Neuronal stem cell (in vitro differentiated cells): ENCODE measurements around the gene ABCD1.

ENCODE experiments used
- DNase-seq: peaks from one replicate; pipeline ENCODE4 v3.0.0-alpha.2; 2013; ENCODE audit warnings: low spot score
- H2AFZ ChIP-seq: one replicate; pipeline ENCODE4 v1.6.1; 2013; ENCODE audit warnings: mild to moderate bottlenecking, low read length, inconsistent platforms
- H2AK5ac ChIP-seq: 2 replicates; pipeline ENCODE4 v1.6.1; 2013; ENCODE audit warnings: low read depth, mild to moderate bottlenecking, inconsistent platforms, low read length, moderate library complexity, mixed read lengths
- H2BK120ac ChIP-seq: 2 replicates; pipeline ENCODE4 v1.6.1; 2013; ENCODE audit warnings: low read depth, mild to moderate bottlenecking, inconsistent platforms, low read length, moderate library complexity, mixed read lengths
- H2BK12ac ChIP-seq: one replicate; pipeline ENCODE4 v1.6.1; 2013; ENCODE audit warnings: low read length, inconsistent platforms
- H2BK15ac ChIP-seq: 2 replicates; pipeline ENCODE4 v1.6.1; 2013; ENCODE audit warnings: mild to moderate bottlenecking, low read length, inconsistent platforms, mixed read lengths
- H2BK5ac ChIP-seq: one replicate; pipeline ENCODE4 v1.6.1; 2013; ENCODE audit warnings: inconsistent platforms, mild to moderate bottlenecking, low read length, moderate library complexity
- H3K14ac ChIP-seq: one replicate; pipeline ENCODE4 v1.6.1; 2013; ENCODE audit warnings: low read length, inconsistent platforms
- H3K18ac ChIP-seq: 2 replicates; pipeline ENCODE4 v1.6.1; 2013; ENCODE audit warnings: low read length, inconsistent platforms
- H3K23ac ChIP-seq: 2 replicates; pipeline ENCODE4 v1.6.1; 2013; ENCODE audit warnings: low read depth, mild to moderate bottlenecking, mixed read lengths, low read length, inconsistent platforms; ENCODE audit not compliant: poor library complexity
- H3K27ac ChIP-seq: replicated peaks from 3 replicates; pipeline ENCODE4 v1.5.1; 2013; ENCODE audit warnings: low read length, inconsistent platforms
- H3K27me3 ChIP-seq, 3 experiments: 2 replicates each; pipeline ENCODE4 v1.6.1; 2013; ENCODE audit warnings: low read length in 3 of 3, mild to moderate bottlenecking in 2 of 3, inconsistent platforms in 1 of 3, low read depth in 1 of 3, mixed read lengths in 1 of 3, moderate library complexity in 1 of 3; ENCODE audit not compliant: control insufficient read depth in 3 of 3, insufficient read depth in 3 of 3
- H3K36me3 ChIP-seq, 2 donors: replicated peaks in 1 of 2; 2 replicates each; pipeline ENCODE4 v1.6.1; 2013; ENCODE audit warnings: low read length in 2 of 2; ENCODE audit not compliant: control insufficient read depth in 2 of 2, insufficient read depth in 2 of 2
- H3K4ac ChIP-seq: 2 replicates; pipeline ENCODE4 v1.6.1; 2013; ENCODE audit warnings: inconsistent platforms, mild to moderate bottlenecking, low read length, moderate library complexity
- H3K4me1 ChIP-seq, 2 donors: 1 replicate in 1 of 2; 2 replicates in 1 of 2; pipeline ENCODE4 v1.6.1; 2013; ENCODE audit warnings: low read length in 2 of 2, low read depth in 1 of 2; ENCODE audit not compliant: control insufficient read depth in 2 of 2, insufficient read depth in 1 of 2
- H3K4me2 ChIP-seq: one replicate; pipeline ENCODE4 v1.6.1; 2013; ENCODE audit warnings: mild to moderate bottlenecking, low read length, inconsistent platforms; ENCODE audit not compliant: insufficient read depth, poor library complexity, severe bottlenecking
- H3K4me3 ChIP-seq, 2 donors: 2 replicates each; pipeline ENCODE4 v1.5.1; 2013; ENCODE audit warnings: low read length in 2 of 2, mild to moderate bottlenecking in 2 of 2, inconsistent platforms in 1 of 2, moderate library complexity in 1 of 2
- H3K79me1 ChIP-seq: one replicate; pipeline ENCODE4 v1.6.1; 2013; ENCODE audit warnings: low read depth, mild to moderate bottlenecking, inconsistent platforms, low read length, moderate library complexity
- H3K9ac ChIP-seq: one replicate; pipeline ENCODE4 v1.6.1; 2013; ENCODE audit warnings: mild to moderate bottlenecking, low read depth, low read length, inconsistent platforms; ENCODE audit not compliant: poor library complexity
- H3K9me3 ChIP-seq, 2 donors: replicated peaks in 1 of 2; 2 replicates each; pipeline versions ENCODE3 to v1.6.1; 2013; ENCODE audit warnings: low read length in 2 of 2, mild to moderate bottlenecking in 2 of 2, inconsistent platforms in 1 of 2, low read depth in 1 of 2, mixed read lengths in 1 of 2, moderate library complexity in 1 of 2; ENCODE audit not compliant: control insufficient read depth in 2 of 2, insufficient read depth in 1 of 2
- H4K8ac ChIP-seq: one replicate; pipeline ENCODE4 v1.6.1; 2013; ENCODE audit warnings: low read depth, mild to moderate bottlenecking, inconsistent platforms, low read length, moderate library complexity
- H4K91ac ChIP-seq: one replicate; pipeline ENCODE4 v1.6.1; 2013; ENCODE audit warnings: low read length, low read depth, mild to moderate bottlenecking, inconsistent platforms; ENCODE audit not compliant: poor library complexity
- whole genome bisulfite sequencing, 2 donors: extraction: QIAGEN DNeasy Blood & Tissue Kit; methylation state at CpG; one replicate each; pipeline ENCODE4 v1.1.7; 2013; ENCODE audit warnings: missing lambda C conversion rate in 2 of 2, mixed read lengths in 1 of 2; ENCODE audit not compliant: insufficient read length in 2 of 2, insufficient replicate concordance in 1 of 2; ENCODE audit errors: extremely low coverage in 2 of 2; 5-methylcytosine and 5-hydroxymethylcytosine counted together

ABCD1 gene

DNA sequence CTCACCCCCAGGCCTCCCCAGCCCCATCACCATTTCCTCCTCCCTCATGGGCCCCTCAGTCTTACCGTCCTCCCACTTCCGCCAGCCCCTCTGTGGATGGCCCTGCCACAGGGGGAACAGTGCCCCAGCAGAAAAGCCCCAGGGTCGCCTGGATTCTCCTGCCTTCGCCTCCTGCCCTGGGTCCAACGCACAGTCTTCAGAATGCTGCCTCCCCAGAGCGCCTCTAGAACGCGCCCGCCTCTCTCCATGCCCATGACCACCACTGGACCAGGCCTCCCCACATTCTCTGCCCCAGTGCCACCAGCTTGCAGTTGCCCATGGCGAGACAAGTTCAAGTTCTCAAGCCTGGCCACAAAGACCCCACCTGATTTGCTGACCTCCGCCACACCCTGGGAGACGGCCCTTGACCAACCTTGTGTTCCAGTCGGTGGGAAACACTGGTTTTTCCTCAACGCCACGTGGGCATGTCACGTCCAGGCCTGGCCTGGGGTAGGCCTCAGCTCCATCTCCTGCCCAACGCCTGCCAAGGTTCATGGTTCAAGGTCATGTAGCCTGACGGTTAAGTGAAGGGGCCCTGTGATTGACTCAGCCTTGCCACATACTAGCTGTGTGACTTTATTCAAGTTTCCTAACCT, 38.8 kb downstream of the ABCD1 start:
- DNase-seq, result no peak
- H3K79me1 ChIP-seq, result no peaks in the 10 kb centered on the region
- peak overlapping the region; percentile 48 for H3K18ac ChIP-seq
- no peak overlapping the region for H3K9ac ChIP-seq
- no peak overlapping the region for H2BK120ac ChIP-seq
- no peak overlapping the region for H4K91ac ChIP-seq
- H3K4me3 ChIP-seq, result no peak overlapping the region
- H3K27ac ChIP-seq, result no peak overlapping the region
- H2BK15ac ChIP-seq, result no peak overlapping the region
- no peak overlapping the region for H3K4ac ChIP-seq
- H2AFZ ChIP-seq, result no peak overlapping the region
- H3K9me3 ChIP-seq, result no peaks in the 10 kb centered on the region
- no peak overlapping the region for H3K4me2 ChIP-seq
- H2AK5ac ChIP-seq, result no peak overlapping the region
- H2BK5ac ChIP-seq, result no peak overlapping the region
- H3K14ac ChIP-seq, result no peak overlapping the region
- no CpG with 5 or more reads among the region's 18 CpGs for WGBS, 2 donors
- H2BK12ac ChIP-seq, result peak overlapping the region; percentile 41
- H3K27me3 ChIP-seq, result no peaks in the 10 kb centered on the region
- no peaks in the 10 kb centered on the region for H3K36me3 ChIP-seq
- H3K23ac ChIP-seq, result no peak overlapping the region
- H3K4me1 ChIP-seq, result peaks cover 9 to 17% of the 10 kb centered on the region in 2 donors
- no peak overlapping the region for H4K8ac ChIP-seq

DNA sequence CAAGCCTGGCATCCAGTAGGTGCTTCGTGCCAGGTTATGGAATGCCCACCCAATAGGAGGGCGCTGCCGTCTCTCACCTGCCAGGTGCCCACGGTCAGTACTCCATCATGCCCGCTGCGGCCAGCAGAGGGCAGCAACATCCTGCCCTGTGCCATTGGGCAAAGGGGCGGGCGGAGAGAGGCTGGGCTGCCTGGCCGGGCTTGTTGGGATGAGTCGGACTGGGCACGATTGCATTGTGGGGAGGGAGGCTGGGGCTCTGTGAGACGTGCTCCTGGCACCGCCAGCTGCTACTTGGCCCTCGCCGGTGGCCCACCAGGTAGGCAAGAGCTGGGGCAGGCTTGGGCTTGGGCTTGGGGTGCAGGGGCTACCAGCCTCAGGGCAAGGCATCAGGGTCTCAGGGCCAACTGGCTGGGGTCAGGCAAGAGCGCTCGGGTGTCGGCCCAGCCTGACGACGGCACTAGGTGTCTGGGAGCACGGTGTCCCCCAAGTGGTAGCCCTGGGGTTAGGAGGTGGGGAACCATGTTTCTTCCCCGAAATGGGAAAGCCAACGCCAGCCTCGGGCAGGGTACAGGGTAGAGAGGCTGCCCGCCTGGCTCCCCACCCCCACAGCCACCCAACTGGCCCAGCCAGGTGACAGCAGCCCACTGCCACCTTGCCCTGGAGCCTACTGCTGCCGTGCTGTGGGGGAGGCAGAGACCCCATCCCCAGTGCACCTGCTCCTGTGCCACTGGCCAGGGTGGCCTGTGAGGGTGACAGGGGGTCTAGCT, 39.5 kb downstream of the ABCD1 start, which contains the start of gene PLXNB3:
Gene PLXNB3, plus strand, starts transcription at position 261 of the 767 bp plus-strand sequence. CDS start 1,287 bp downstream, outside the sequence.
- WGBS, 2 donors, result no CpG with 5 or more reads among the region's 26 CpGs
- peak within 1 kb of the TSS; percentile 81 for H2AK5ac ChIP-seq
- H3K18ac ChIP-seq, result peak within 1 kb of the TSS; percentile 64

GRCh38 chrX:153764786-153765137, 40.1 kb downstream of the ABCD1 start:
- no peak overlapping the region for H3K4me2 ChIP-seq
- no peaks in the 10 kb centered on the region for H3K9me3 ChIP-seq
- no peak for DNase-seq
- H3K23ac ChIP-seq, result peak overlapping the region; percentile 43
- H3K4me1 ChIP-seq, result peaks cover 9 to 17% of the 10 kb centered on the region in 2 donors
- peak overlapping the region; percentile 38 for H3K14ac ChIP-seq
- H3K4me3 ChIP-seq, result no peak overlapping the region
- H3K79me1 ChIP-seq, result no peaks in the 10 kb centered on the region
- H3K18ac ChIP-seq, result peak overlapping the region; percentile 64
- no peak overlapping the region for H3K27ac ChIP-seq
- H4K91ac ChIP-seq, result no peak overlapping the region
- peak overlapping the region; percentile 82 for H2BK5ac ChIP-seq
- no peak overlapping the region for H2BK15ac ChIP-seq
- no CpG with 5 or more reads among the region's 7 CpGs for WGBS, 2 donors
- no peaks in the 10 kb centered on the region for H3K36me3 ChIP-seq
- no peak overlapping the region for H3K9ac ChIP-seq
- peak overlapping the region; percentile 81 for H2AK5ac ChIP-seq
- H2AFZ ChIP-seq, result no peak overlapping the region
- H3K27me3 ChIP-seq, result no peaks in the 10 kb centered on the region
- no peak overlapping the region for H3K4ac ChIP-seq
- H4K8ac ChIP-seq, result no peak overlapping the region
- peak overlapping the region; percentile 90 for H2BK12ac ChIP-seq
- H2BK120ac ChIP-seq, result no peak overlapping the region

More for the DNA sequence above, 39.5 kb downstream of the ABCD1 start, which contains the start of gene PLXNB3:
- no peak within 1 kb of the TSS for H3K9ac ChIP-seq
- H2AFZ ChIP-seq, result no peak within 1 kb of the TSS
- no peaks in the 10 kb centered on the region for H3K27me3 ChIP-seq
- H3K4ac ChIP-seq, result no peak within 1 kb of the TSS
- H4K8ac ChIP-seq, result no peak within 1 kb of the TSS
- no peaks in the 10 kb centered on the region for H3K9me3 ChIP-seq
- H3K14ac ChIP-seq, result peak within 1 kb of the TSS; percentile 38
- peak within 1 kb of the TSS; percentile 82 for H2BK5ac ChIP-seq
- H3K36me3 ChIP-seq, result no peaks in the 10 kb centered on the region
- peaks cover 9 to 17% of the 10 kb centered on the region in 2 donors for H3K4me1 ChIP-seq
- no peak within 1 kb of the TSS for H3K27ac ChIP-seq
- H4K91ac ChIP-seq, result no peak within 1 kb of the TSS
- H3K23ac ChIP-seq, result peak within 1 kb of the TSS; percentile 80
- no peaks in the 10 kb centered on the region for H3K79me1 ChIP-seq
- no peak within 1 kb of the TSS for H3K4me3 ChIP-seq
- H2BK120ac ChIP-seq, result no peak within 1 kb of the TSS
- no peak within 1 kb of the TSS for H2BK15ac ChIP-seq
- peak; percentile 47 for DNase-seq
- H3K4me2 ChIP-seq, result no peak within 1 kb of the TSS
- peak within 1 kb of the TSS; percentile 90 for H2BK12ac ChIP-seq
